CD4-positive, alpha-beta T cell treated with Interleukin-4 for 4 hours (primary cell): ENCODE results near the gene FGFRL1.

Experiments used
- DNase-seq: peaks from one replicate; pipeline ENCODE4 v3.0.0-alpha.2; 2020

Gene FGFRL1

DNA sequence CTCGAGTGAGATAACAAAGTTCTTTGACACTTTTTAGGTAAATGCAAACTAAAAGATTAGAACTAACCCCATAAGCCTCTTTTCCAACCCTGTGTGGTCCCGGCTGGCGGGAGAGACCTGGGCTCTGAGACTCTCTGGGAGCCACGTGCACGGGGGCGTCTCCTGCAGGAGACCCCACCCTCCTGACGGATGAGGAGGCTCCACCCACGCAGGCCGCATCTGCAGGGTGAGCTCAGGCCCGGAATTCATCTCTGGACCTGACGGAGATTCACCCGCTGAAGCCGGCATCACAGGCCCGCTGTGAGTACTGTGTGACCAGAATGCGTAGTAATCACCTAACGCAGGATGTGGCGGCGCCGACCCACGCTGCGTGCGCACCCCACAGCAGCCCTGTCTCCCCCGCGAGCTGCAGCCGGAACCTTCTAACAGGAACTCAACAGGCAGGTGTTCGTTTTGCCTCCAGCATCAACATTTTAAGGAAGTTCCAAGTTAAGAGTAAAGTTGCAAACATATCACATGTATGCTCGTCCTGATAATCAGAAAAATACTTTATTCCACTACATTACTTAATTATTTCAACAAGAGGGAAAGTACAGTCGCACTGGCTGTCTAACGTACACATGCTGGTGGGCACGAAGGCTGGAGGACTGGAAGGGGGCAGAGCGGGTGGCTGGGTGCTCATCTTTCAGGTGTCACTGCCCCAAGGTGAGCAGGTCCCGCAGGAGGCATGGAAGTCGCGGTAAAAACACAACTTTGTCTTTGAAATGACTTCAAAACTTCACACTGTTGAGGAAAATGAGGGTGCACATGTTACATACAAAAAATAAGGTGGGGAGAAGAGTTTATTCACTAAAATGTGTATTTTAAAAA, 44.5 kb downstream of the FGFRL1 start:
- DNase-seq: peak; percentile 80

GRCh38 chr4:1056671-1057402, 45.4 kb downstream of the FGFRL1 start:
- DNase-seq: no peak

DNA sequence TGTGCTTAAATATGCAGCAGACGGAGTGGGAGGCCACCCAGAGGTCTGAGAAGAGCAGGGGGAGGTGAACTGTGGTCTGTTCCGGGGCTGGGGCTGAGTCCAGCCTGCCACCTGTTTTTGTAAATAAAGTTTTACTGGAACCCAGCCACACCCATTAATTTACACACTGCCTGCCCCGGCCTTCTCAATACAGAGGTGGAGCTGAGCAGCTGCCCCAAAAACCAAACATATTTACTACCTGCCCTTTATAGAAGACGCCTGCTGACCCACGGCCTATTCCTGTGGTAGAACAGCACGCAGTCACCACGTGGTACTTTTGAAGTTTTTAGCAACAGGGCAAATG, 45.9 kb downstream of the FGFRL1 start:
- DNase-seq: no peak

GRCh38 chr4:1058198-1058996, 47.0 kb downstream of the FGFRL1 start:
- DNase-seq: no peak

- DNase-seq: no peak
These were observed 47.7 kb downstream of the FGFRL1 start for GRCh38 chr4:1058997-1059665.

GRCh38 chr4:1060121-1060520, 48.7 kb downstream of the FGFRL1 start:
- DNase-seq: no peak

DNA sequence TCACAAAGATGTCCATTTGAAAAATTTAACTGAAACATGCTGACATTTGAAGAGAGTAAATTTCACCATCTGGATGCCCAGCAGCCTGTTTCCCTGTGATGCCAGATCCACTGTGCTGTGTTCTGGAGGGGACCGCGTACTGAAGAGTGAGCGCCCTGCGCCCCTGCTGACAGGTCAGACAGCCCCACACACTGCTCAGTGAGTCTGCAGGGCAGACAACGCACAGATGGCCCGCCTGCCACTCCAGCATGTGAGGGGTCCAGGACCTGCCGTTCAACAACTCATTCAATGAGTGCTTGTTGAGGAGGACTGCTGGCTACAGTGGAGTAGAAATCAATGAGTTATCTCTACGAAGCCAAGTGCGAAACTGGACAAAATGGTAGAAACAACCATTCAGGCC, 49.2 kb downstream of the FGFRL1 start:
- DNase-seq: no peak

DNA sequence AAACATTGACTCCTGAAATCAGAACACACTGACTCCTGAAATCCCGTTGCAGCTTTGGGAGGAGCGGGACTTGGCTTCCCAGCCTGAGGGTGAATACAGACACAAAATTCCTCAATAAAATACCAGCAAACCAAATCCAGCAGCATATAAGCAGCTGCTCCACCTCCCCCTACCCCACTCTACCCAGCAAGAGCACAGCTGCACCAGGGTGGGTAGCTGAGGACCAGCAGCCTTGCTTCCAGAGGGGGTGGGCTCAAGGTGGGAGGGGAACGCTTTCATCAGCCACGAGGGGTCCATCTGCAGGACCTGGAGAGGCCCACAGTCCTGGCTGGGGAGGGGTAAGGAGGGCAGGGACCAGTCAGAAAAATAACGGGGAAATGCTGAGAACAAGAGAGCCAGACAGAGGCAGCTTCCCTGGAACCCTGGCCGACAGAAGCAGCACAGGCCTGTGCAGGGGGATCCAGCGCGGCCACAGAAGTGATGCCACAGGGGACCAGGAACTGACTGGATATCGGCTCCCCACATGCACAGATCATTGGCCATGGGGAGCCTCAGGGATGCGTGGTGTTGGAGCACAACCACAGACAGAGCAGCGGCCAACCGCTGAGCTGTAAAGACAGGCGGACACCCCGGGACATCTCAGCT, 49.8 kb downstream of the FGFRL1 start:
- DNase-seq: no peak

DNA sequence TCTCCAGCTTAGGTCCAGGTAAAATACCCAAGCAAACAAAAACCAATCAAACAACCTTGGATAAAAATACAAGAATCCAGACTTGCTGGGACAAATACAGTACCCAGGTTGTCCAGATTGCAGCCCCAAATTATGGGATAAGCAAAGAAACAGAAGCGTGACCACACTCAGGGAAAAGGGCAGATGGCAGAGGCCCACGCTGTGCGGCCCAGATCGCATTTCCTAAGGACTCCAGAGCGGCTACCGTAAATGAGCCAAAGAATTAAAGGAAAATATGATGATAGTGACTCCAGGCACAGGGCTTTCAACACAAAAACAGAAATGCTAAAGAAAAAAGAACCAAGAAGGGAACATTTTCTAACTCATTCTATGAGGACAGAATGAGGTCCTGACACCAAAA, 50.3 kb downstream of the FGFRL1 start:
- no peak for DNase-seq

DNA sequence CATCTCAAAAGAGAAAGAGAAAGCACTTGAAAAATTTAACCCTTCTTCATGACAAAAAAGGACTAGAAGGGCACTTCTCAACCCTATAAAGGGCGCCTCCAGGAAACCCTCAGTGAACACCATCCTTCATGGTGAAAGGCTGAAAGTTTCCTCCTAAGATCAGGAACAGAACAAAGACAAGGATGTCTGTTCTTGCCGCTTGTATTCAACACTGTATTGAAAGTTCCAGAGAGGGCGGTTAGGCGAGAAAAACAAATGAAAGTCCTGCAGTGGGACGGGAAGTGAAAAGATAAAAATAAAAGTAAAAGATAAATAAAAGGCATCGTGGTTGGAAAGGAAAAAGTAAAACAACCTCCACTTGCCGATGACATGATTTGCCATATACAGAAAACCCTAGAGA, 51.0 kb downstream of the FGFRL1 start:
- no peak for DNase-seq

DNA sequence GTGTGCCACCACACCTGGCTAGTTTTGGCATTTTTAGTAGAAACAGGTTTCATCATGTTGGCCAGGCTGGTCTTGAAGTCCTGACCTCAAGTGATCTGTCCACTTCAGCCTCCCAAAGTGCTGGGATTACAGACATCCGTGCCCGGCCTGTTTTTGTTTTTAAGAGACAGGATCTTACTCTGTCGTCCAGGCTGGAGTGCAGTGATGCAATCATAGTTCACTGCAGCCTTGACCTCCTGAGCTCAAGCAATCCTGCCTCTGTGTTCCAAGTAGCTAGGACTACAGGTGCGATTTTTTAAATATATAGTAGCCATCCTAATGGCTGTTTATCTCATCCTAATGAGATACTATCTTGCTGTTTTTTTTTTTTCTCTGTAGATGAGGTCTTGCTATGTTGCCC, 54.3 kb downstream of the FGFRL1 start:
- no peak for DNase-seq

DNA sequence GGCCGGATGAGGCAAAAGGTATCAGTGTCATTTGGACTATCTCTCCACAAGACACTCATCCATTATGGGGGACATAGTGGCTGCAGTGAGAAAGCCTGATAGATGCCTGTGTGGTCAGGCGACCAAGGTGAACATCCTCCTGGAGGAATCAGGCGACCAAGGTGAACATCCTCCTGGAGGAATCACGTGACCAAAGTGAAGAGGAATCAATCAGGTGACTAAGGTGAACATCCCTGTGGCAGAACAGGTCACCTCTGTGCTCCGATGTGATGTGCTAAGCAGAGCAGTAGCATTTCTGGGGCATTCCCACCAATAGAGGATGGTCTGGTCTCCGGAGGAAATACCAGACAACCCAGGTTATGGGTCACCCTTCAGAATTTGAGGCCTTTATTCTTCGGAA, 58.0 kb downstream of the FGFRL1 start:
- DNase-seq: no peak

DNA sequence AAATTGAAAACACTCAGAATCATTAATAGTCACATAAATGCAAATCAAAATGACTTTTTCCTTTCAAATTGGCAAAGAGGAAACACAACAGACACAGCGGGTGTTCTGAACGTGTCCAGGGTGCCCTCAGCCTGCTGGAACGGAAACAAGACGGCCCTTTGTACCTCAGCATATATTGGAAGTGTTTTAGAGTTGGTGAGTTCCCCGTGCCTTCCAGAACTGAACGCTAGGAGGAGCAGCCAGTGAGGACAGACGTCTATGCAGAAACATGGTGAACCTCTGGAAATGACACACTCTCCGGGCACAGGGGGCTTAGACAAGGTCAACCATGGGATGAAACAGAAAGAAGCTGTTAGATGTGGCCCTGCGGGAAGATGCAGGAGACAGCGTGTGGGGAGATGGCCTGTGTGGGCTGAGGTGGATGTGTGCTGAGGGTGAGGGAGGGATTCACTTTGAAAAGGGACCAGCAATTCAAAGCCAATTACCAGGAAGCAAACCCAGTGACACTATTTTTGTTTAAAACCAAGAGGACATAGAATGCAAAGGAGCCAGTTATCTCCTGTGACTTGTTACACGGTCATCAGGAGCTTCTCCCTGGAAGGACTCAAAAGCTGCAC, 61.5 kb downstream of the FGFRL1 start:
- DNase-seq: peak; percentile 49

DNA sequence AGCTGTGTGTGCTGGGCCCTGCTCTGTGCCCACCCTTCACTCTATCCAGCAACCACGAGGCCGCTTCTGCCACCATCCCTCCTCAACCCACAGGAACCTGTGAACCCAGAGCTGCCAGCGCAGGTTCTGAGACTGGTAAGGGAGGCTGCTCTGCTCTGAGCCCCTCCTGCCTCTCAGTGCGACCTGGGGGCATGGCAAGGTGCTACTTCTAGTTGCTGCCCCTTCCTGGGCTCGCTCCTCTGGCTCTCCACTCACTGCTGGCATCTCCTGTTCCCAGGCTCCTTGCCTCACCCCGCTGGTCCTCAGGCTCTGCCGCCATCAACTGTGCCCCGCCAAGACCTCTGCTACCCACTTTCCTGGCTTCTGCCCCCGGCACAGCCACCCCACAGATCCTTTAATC, 62.7 kb downstream of the FGFRL1 start:
- no peak for DNase-seq

- no peak for DNase-seq
These were observed 63.8 kb downstream of the FGFRL1 start for GRCh38 chr4:1075225-1075624.

GRCh38 chr4:1075809-1076699, 64.6 kb downstream of the FGFRL1 start:
- DNase-seq: no peak
